ENCODE data around the gene TEDC2. TPM values are rescaled to one million over a fixed set of nuclear protein-coding genes. Genes with fewer than 3 reads are reported as not detected.

TEDC2 gene
- total and polyA plus RNA-seq, 2 of the 8 experiments (the other 6 are each of a cell fraction or from before 2014, with no cell fraction given) = 54.6 to 55.6 TPM

- DNase-seq (ENCODE audit: low read depth in 1 of 2, low spot score in 2 of 2) (no peak), FAIRE-seq (no peak)
- Histone ChIP-seq H4K20me1 (replicated peaks in 1 of 2; ENCODE audit: control insufficient read depth in 1 of 2, insufficient read depth in 2 of 2, low read length in 2 of 2) (peaks cover 2 to 10% of the 10 kb centered on the region in 2 experiments), H4K8ac (ENCODE audit: extremely low read depth, insufficient read depth, low read length) (no peak overlapping the region), H2BK120ac (replicated peaks; ENCODE audit: low read depth, low read length) (no peak overlapping the region), H4K91ac (replicated peaks; ENCODE audit: insufficient read length, low read length) (no peak overlapping the region), H2BK20ac (ENCODE audit: low read length) (no peak overlapping the region), H2BK5ac (ENCODE audit: low read depth, low read length) (no peak overlapping the region), H2BK12ac (ENCODE audit: low read depth, low read length) (no peak overlapping the region; the same call in 1 of the 2 replicates), H3K18ac (ENCODE audit: extremely low read depth, low read length) (no peak overlapping the region; the same call in 1 of the 2 replicates), H3K36me3 (ENCODE audit: control insufficient read depth in 2 of 4, insufficient read depth in 4 of 4, low read length in 3 of 4) (no peaks in the 10 kb centered on the region), H3K9me3 (ENCODE audit: insufficient read depth in 2 of 2, low read depth in 1 of 2, low read length in 1 of 2) (no peaks in the 10 kb centered on the region), H2AK5ac (ENCODE audit: low read depth, low read length) (no peak overlapping the region), H3K9ac (replicated peaks in 1 of 4; ENCODE audit: extremely low read depth in 1 of 4, low read depth in 3 of 4, low read length in 3 of 4) (no peak overlapping the region), H3K79me1 (ENCODE audit: low read depth, low read length) (no peaks in the 10 kb centered on the region), H3K79me2 (ENCODE audit: control insufficient read depth in 1 of 2, insufficient read depth in 2 of 2, low read length in 2 of 2) (no peaks in the 10 kb centered on the region), H3K56ac (replicated peaks; ENCODE audit: insufficient read length, low read depth, low read length) (no peak overlapping the region), H2AFZ (ENCODE audit: low read length) (no peak overlapping the region), H3K27me3 (replicated peaks in 1 of 4; ENCODE audit: control insufficient read depth in 3 of 4, extremely low read depth in 1 of 4, insufficient read depth in 3 of 4, low read length in 3 of 4) (peaks cover 24 to 61% (median 54%) of the 10 kb centered on the region in 4 experiments), H3K4me3 (ENCODE audit: extremely low read depth in 1 of 4, insufficient read depth in 2 of 4, low read depth in 3 of 4, low read length in 4 of 4) (peak overlapping the region in 1 of 4 experiments; percentile 56; a peak in 2 of 8 replicates), H2BK15ac (ENCODE audit: low read length) (no peak overlapping the region), H3K14ac (ENCODE audit: insufficient read length) (no peak overlapping the region), H4K5ac (ENCODE audit: insufficient read length, low read depth, low read length) (no peak overlapping the region), H3K27ac (ENCODE audit: low read depth, low read length) (no peak overlapping the region), H3K4me2 (ENCODE audit: insufficient read depth in 1 of 2, low read depth in 2 of 2, low read length in 2 of 2) (peak overlapping the region; percentile 53 to 75), H3K23ac (ENCODE audit: insufficient read length) (no peak overlapping the region), H3K4me1 (replicated peaks in 1 of 4; ENCODE audit: control insufficient read depth in 3 of 4, insufficient read depth in 4 of 4, low read length in 3 of 4) (peaks cover 0 to 41% (median 31%) of the 10 kb centered on the region in 4 experiments; a peak in 6 of 7 replicates), H3K23me2 (ENCODE audit: low read depth, low read length) (peaks cover 27% of the 10 kb centered on the region; the same call in 1 of the 2 replicates), H3K4ac (replicated peaks; ENCODE audit: insufficient read length, low read depth, low read length) (no peak overlapping the region)
- ChIA-PET CTCF (ENCODE audit: partially characterized antibody) (interaction anchor here (1.0 to 4.0 kb wide), 2 partner anchors 10 to 130 kb away, joined by 4 to 15 read pairs; partner anchors contain the start of genes ABCA3 and TEDC2), POLR2A (ENCODE audit: partially characterized antibody) (interaction anchor here (0.9 to 2.8 kb wide), 6 partner anchors 11 to 62 kb away, joined by 3 to 8 read pairs (median 6); partner anchors contain the start of genes AMDHD2 and TEDC2)
- TF ChIP-seq MAFK (IDR thresholded peaks at IDR 0.05; ENCODE audit: low read depth, low read length) (no peak), SP1 (IDR thresholded peaks at IDR 0.05; ENCODE audit: low read depth, low read length) (no peak), RBBP5 (IDR thresholded peaks at IDR 0.05; ENCODE audit: borderline replicate concordance, low read depth, low read length) (no peak), E2F6 (IDR thresholded peaks at IDR 0.05) (peak; percentile 34; the same call in 1 of the 2 replicates), KDM4A (IDR thresholded peaks at IDR 0.05; ENCODE audit: low read depth, low read length, severe bottlenecking) (no peak), MAX (IDR thresholded peaks at IDR 0.05) (peak; percentile 78)
- WGBS, 2 experiments (ENCODE audit: extremely low coverage in 1 of 2, insufficient coverage in 1 of 2, insufficient read length in 1 of 2, insufficient replicate concordance in 2 of 2, low coverage in 1 of 2, low lambda C conversion rate in 2 of 2, missing lambda C conversion rate in 1 of 2) = 57% methylated on average over 9 of the region's 9 CpGs; no CpG with 5 or more reads in 1 of the 2 experiments
Observed at GRCh38 chr16:2470603-2471015, 10.7 kb downstream of the TEDC2 start.
